GM19324 (cell line): Measurements from ENCODE around the gene NTM.
"Not testable (repeated sequence)": the region's sequence is repeated elsewhere in the genome, so short reads cannot be mapped to it uniquely, and the experiment has no call there.

ENCODE experiments used
- ATAC-seq: cut with Tn5 transposase; IDR thresholded peaks from one replicate; pipeline ENCODE4 v1.9.1; 2021; ENCODE audit warnings: mild to moderate bottlenecking, moderate library complexity; ENCODE audit not compliant: unreplicated experiment, low FRiP score

Gene NTM

DNA sequence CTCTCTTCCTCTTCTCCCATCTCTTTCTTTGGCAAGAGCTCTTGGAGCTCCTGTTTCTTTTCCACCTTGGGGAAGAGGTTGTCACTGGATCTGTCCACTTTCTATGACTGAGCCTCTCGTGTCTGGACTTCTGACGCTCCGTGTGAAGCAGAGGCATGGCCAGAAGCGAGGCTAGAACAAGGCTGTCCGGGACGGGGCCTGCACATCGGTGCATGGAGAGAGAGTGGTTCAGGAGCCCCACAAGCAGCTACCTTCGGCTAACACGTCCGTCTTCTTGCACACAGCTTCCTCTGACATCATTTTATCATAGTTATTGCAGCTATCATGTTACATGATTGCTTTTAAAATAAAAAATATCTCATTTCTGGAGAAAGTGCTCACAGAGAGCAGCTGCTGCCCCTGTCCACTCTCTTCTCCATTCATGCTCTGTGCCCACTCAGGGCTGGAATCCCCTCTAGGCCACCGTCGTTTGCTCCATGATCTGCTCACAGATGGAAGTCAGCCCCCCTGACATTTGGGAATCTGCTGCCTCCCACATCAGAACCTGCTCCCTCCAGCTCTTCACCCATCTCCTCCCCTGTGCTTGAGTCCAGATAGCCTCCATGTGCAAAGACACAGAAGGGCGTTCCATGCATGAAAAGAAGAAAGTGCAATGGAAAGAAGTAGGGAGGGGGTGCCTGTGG lies 308.4 kb downstream of the NTM start:
- no peak for ATAC-seq

DNA sequence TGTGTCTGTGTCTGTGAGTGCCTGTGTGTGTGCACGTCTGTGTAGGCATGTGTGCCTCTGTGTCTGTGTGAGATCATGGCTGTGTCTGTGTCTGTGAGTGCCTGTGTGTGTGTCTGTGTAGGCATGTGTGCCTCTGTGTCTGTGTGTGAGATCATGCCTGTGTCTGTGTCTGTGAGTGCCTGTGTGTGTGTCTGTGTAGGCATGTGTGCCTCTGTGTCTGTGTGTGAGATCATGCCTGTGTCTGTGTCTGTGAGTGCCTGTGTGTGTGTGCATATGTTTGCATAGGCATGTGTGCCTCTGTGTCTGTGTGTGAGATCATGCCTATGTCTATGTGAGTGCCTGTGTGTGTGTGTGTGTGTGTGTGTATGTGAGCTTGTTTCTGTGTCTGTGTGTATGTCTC lies 310.0 kb downstream of the NTM start:
- not testable (repeated sequence) for ATAC-seq

DNA sequence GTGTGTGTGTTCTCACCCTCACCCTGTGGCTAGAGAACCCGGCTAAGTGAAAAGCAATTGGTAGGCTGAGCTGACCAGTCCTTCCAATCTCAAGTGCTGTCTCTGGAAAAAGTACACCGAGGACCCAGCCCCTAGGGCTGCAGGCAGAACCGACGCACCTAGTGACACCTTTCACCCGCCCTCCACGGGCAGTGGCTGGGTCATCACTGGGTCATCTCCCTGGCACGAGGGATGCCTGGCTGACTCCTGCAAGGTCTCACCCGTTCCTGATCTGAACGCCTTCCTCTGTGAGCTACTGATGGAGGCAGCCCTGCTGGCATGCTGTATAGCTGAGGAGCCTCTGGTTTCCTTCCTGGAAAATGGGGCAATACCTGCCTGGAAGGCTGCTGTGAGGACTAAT lies 311.5 kb downstream of the NTM start:
- ATAC-seq: no peak

DNA sequence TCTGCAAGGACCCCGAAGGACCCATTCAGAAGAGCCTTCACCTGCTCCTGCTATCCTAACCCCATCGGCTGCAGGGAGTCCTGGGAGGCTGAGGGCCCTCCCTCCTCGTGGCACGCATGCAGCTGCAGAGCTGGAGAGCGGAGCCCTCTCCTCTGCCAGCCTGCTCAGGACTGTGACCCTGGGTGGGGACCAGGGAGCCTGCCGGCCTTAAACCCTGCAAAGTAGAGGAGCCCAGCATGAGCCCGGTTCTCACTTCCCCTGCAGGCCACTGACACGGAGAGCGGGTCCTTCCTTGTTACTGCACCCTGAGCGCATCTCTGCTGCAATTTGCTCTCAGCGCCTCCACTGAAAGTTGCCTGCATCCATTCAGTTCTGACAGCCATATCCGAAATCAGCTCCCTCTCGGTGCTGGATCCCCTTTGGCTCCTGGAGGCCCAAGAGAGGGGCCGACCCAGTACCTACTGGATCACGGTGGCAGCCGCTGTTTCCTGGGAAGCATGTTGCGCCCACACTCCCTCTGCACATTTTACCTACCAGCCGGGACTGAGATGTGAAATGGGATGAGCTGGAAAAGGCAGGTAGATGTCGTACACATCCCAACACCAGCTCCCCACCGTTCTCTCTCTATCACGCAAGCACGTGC lies 312.1 kb downstream of the NTM start:
- ATAC-seq: no peak

DNA sequence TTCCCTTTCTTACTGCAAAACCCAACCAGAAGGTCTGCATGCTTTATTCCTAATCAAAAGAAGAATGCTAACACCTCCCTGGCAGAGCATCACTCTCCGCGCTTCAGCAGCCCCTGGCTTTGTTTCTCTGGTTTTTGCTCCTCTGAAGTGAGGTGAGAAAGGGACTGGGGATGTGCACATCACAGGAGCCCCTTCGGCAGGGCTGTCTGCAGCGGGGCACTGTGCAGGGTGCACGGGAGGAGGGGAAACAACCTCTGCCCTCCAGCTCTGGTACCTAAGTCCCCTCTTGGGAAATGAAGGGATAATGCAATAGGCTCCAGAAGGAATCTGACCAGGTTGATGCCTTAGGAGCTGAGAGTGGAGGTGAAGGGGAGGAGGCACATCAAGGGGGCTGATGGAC lies 312.7 kb downstream of the NTM start:
- no peak for ATAC-seq

DNA sequence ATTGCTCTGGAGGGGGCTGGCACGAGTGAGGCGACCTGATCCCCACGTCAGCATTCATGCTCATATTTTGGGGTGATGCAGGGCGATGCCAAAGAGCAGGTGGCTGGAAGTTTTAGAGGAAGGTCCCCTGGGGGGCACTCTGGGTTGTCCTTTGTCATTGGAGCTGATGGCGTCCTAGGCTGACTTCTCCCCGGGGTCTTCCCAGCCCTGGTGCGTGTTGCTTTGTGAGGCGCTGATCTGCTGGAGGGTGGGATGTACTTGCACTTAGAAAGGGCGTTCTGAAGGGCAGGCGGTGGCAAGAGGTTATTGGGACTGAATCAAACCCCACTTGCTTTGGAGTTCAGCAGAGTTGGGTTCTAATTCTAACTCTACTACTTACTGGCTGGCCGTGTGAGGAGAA lies 313.3 kb downstream of the NTM start:
- ATAC-seq: no peak

DNA sequence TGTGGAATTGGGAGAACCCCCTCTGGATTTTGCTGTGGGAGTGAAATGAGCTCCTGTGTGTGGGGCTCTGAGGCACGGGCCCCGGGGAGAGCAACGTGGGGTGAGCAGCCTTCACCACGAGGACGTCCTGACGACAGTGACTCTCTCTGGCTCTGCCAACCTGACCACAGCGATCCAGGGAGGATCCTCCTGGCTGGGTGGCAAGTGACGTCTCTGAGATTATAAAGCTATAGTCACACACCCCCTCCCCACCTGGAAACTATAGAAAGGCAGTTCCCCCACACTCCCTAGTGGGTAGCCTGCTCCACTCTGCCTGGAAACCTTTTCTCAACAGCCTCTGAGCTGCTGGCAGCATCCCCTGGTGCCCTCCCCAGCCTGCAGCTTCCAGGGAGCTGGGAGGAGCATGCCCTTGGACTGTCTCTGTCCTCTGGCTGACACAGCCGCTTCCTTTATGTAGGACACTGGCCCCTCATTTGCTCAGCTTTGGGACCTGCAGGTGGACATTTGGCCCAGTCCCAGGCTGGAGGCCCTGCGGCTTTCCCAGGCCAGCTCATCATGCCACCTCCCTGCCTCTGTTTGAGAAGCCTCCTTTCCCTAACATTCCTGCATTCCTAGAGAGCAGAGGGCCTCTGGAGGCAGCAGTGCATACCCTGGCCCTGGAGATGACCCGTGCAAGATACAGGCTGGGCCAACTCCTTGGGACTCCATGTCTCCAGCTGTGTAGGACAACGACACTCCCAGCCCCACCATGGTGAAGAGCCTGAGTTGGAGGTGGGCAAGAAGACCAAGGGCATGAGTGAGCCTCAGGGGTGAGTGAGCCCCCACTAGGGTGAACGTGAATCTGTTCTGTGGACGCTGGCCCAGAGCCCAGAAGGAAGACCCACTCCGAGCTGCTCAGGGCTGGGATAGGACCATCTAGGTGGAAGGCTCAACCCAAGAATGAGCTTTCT lies 314.0 kb downstream of the NTM start:
- no peak for ATAC-seq

DNA sequence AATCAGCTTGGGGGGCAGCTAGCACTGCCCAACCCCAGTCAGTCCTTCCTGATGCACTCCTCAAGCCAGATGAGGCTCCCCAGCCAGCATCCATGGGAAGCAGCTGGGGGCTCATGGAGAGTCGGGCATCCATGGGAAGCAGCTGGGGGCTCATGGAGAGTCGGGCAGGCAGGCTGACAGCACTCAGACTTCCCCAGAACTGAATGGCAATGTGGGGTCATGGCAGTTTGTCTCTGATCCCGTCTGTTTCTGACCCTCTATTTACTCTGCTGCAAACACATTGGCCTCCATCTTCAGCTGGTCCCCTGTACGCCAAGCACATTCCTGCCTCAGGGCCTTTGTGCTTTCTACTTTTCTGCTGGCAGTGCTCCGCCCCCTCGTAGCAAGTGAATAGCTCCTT lies 314.8 kb downstream of the NTM start:
- ATAC-seq: no peak

DNA sequence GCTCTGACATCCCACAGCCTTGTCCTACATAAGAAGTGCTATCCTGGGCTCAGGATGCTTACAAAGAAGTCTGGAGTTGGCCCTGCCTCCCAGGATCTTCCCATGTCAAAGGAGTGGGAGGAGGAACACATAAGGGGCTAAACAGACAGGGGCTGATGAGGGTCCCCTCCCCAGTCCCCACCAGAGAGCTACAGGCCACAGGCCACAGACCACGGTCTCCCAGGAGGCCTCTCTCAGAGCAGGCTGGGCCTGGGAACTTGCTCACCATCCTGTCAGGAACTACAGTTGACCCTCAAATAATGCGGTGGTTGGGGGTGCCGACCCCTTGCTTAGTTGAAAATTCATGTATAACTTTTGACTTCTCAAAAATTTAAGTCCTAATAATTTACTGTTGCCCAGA lies 315.5 kb downstream of the NTM start:
- ATAC-seq: no peak

DNA sequence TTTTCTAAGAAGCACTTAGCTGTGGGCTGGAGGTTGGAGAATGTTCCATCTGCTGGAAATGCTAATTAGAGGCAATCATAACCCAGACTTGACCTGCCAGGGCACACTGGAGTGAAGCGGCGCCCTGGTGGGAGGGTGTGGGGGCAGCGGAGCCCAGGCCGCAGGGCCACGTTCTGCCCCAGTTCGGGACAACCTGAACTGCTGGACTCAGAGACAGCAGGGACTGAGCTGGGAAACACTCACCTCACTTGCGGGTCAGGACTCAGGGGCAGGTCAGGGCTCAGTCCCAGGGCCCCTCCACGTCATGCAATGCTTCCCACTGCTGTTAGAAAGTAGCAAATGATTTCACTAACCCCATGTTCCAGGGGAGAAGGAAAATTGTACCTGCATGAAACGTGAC lies 316.4 kb downstream of the NTM start:
- ATAC-seq: no peak

DNA sequence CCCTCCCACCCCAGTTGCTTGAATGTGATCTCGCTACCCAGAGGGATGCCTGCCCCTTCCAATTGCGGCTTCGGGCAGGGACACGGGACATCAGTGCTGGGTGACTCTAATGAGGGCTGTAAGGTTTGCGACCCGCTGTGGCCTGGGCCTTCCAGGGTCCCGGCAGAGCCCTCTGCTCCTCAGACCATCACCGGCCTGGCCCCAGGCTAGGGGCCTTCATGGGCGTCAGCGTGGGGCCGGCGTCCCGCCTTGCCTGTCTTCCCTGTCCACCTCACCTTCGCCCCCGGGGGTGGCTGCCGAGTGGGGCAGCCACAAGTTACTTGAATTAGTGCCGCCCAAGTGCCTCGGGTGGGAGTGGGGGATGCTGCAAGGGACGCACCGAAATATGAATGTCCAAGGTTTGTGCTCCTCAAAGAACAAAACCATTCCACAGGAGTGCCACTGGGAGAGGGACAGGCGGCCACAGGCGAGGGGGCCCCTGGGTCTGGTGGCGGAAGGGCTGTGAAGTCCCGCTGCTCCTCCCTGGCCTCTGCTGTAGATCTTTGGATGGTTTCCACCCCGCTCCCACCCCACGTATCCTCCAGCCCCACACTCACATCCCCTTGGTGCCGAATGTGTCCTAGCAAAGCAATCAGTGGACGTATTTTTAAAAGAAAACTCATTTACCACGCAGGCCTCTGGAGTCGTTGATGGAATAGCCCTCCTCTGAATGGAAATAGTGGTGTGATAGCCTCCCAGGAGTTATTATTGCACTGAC lies 317.1 kb downstream of the NTM start:
- ATAC-seq: no peak

DNA sequence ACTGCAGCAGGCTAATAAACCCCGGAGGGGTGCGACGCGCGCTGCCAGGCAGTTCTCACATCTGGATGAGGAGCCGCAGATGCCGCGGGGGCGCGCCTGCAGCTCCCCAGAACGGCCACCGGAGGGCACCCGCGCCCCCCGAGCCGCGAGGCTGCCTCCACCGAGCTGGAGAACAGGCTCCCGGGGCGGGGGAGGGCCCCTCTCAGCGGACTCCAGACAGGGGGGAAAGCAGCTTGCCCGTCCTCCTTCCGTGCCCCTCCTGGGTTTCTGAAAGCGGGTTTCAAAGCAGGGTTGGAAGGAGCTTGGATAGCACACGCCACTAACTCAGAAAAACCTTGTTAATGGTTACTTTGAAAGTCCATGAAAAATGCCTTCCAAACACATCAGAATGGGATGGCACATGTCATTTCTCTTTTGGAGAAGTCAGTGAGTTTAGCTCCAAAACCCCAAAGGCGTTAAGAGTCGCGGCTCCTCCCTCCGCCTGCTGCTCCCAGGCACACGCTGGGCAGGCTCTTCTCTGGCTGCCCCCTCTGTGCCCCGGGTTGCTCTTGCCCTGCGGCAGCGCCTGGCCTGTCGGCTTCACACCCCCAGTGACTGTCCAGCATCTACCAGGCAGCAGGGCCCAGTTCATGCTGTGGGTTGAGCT lies 317.8 kb downstream of the NTM start:
- peak; percentile 62 for ATAC-seq

DNA sequence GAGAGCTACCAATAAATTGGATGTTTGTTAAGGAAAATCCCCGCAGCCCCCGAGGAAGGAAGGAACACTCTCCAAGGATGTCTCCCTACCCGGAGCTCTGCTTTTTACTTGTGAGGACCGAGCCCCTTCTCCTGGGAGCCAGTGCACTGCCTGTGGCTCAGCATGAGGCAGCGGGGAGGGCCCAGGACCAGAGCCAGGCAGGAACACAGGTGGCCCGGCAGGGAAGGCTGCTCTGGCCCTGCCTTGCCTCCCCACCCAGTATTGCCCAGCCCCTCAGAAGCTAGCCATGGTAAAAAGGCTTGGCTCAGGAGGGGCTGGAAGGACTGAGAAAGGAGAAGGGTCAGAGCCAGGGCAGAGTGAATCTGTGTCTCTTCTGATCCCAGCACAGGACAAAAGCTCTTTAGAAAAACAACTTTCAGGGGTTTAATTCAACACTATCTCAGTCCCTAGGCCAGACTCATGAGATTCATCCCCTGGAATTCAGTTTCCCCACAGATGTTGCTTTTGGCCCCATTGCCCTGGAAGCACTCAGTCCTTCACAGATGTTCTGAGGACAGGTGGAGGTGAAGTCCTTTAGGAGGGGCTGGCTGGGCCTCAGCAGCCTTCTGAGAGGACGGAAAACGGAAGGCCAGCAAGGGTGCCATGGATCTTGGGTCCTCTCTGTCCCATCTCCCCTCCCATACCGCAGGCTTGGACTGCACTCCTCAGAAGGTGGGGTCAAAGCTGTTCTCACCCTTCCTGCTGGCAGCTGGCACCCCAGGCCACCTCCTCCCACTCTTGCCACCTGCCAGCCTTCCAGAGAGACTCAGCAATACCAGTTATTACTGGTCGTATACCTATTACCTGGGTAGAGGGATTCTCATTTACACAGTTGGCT lies 318.9 kb downstream of the NTM start:
- no peak for ATAC-seq

DNA sequence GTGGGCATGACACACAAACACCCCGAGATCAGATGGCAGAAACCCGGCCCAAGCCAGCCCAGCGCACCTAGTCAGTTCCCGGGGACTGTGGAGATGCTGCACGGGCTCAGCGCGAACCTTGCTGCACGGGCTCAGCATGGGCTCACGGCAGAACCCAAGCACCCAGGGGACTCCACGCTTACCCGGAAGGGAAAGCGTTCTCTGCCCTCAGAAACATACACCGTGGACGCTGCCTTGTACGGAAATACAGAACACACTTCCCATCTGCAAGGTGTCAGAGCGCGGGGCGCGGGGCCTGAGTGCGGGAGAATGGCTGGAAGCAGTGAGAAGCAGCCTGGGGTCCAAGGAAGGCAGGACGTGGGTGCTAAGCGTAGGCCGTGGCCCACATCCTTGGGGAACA lies 319.9 kb downstream of the NTM start:
- ATAC-seq: no peak

DNA sequence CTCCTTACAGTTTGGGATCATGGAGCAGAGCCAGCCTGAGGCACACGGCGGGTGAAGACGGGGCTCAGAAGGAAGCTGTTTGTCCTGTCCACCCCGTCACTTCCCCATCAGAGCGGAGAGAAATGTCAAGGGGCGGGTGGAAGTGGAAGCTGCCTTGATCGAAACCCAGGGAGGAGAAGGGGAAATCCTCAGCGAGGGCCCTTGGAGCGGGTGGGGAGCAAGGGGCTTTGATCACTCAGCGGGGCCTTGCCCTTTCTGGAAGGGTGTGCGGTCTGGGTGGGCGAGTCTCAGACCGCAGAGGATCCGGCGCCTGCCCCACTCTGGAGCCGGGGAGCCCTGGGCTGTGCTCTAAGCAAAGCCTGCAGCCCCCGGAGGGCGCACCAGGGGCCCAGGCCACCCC lies 320.4 kb downstream of the NTM start:
- no peak for ATAC-seq

DNA sequence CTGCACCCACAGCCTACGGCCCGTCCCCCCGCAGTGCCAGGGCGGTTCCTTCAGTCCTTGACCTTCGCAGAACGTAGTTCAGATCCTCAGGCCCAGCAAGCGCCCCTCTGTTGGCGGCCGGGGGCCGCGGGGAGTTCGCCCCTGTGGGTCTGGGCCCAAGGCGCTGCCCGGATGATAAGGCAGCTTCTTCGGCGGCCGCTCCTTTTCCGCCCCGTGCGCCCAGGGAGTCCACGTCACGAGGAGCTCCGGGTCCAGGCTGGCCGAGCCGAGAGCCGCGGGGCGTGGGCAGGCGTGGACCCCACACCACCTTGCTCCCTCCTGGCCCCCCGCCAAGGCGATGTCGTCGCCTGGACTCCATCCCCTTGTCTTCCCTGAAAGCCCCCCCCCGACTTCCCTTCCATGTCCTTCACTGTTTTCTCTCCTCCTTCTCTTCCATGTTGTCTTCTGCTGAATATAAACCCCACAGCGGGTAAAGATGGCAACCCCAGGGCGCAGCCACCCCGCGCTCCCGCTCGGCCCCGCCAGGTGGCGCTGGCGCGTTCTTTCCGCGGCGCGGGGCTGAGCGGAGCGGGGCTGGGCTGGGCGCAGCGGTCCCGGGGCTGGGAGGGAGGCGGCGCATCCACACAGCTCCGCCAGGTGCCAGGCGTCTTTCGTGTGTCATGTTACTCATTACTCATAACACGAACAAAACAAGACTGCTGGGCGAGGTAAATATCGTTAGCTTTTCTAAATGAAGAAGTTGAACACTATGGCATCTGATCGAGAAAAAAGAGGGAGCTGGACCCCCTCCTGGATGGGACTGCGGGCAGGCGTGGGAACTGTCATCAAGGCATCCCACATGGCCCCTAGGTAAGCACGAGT lies 321.0 kb downstream of the NTM start:
- no peak for ATAC-seq

DNA sequence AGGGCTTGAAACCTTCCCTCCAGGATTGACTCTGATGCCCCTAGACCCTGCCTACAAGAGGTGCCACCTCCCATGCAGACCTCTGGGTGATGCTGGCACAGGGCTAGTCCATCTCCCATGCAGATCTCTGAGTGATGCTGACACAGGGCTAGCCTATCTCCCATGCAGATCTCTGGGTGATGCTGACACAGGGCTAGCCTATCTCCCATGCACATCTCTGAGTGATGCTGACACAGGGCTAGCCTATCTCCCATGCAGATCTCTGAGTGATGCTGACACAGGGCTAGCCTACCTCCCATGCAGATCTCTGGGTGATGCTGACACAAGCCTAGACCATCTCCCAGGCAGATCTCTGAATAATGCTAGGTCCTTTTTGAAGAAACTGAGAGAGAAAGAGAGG lies 321.7 kb downstream of the NTM start:
- no peak for ATAC-seq

DNA sequence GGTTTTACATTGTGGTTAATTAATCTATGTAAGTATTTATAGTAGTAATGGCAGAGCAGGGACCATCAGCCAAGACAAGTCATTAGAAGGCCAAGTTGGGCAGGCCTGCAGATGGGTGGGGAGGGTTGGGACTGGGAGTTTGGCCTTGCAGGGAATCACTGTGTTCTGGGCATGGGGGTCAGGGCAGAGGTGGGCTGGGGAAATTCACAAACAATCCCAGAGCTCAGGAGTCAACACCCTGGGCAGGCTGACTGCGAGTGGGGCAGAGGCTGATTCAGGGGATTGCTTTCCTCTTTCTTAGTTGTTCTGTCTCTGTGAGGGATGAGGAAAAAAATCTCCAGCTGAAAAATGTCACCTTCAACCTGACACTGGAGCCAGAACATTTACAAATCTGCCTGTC lies 322.5 kb downstream of the NTM start:
- ATAC-seq: no peak
